Measurements from ENCODE around the gene KREMEN1. TPM values are rescaled to one million over a fixed set of nuclear protein-coding genes. Genes with fewer than 3 reads are reported as not detected.

Gene KREMEN1
- total and polyA plus RNA-seq, 2 experiments from 2014 or later, result 7.5 to 10.5 TPM

- Histone ChIP-seq H3K4me3 (no peak overlapping the region), H3K9me2 (replicated peaks; ENCODE audit: insufficient read depth) (no peaks in the 10 kb centered on the region), H3K79me2 (no peaks in the 10 kb centered on the region), H3K27ac (no peak overlapping the region), H3K9me3 (ENCODE audit: low read depth) (no peaks in the 10 kb centered on the region), H3K36me3 (replicated peaks; ENCODE audit: insufficient read depth, low read depth) (no peaks in the 10 kb centered on the region), H3K4me2 (no peak overlapping the region), H4K20me1 (ENCODE audit: insufficient read depth, poor library complexity, severe bottlenecking) (no peaks in the 10 kb centered on the region), H3K27me3 (no peaks in the 10 kb centered on the region), H3K4me1 (ENCODE audit: insufficient read depth) (no peaks in the 10 kb centered on the region), H2AFZ (no peak overlapping the region)
- TF ChIP-seq EZH2phosphoT487 (IDR thresholded peaks at IDR 0.05; ENCODE audit: low read depth, severe bottlenecking, unreplicated experiment) (no peak), EZH2 (IDR thresholded peaks at IDR 0.05; ENCODE audit: borderline replicate concordance) (no peak)
- TF ChIP-seq, protein P1, sequence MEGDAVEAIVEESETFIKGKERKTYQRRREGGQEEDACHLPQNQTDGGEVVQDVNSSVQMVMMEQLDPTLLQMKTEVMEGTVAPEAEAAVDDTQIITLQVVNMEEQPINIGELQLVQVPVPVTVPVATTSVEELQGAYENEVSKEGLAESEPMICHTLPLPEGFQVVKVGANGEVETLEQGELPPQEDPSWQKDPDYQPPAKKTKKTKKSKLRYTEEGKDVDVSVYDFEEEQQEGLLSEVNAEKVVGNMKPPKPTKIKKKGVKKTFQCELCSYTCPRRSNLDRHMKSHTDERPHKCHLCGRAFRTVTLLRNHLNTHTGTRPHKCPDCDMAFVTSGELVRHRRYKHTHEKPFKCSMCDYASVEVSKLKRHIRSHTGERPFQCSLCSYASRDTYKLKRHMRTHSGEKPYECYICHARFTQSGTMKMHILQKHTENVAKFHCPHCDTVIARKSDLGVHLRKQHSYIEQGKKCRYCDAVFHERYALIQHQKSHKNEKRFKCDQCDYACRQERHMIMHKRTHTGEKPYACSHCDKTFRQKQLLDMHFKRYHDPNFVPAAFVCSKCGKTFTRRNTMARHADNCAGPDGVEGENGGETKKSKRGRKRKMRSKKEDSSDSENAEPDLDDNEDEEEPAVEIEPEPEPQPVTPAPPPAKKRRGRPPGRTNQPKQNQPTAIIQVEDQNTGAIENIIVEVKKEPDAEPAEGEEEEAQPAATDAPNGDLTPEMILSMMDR (IDR thresholded peaks at IDR 0.05; ENCODE audit: poor library complexity), result no peak
- 93% methylated on average over 5 of the region's 5 CpGs for WGBS (ENCODE audit: low lambda C conversion rate, missing lambda C conversion rate)
- DNase-seq (ENCODE audit: low spot score), result no peak
These were observed 53.0 kb downstream of the KREMEN1 start for GRCh38 chr22:29125844-29126243.

DNA sequence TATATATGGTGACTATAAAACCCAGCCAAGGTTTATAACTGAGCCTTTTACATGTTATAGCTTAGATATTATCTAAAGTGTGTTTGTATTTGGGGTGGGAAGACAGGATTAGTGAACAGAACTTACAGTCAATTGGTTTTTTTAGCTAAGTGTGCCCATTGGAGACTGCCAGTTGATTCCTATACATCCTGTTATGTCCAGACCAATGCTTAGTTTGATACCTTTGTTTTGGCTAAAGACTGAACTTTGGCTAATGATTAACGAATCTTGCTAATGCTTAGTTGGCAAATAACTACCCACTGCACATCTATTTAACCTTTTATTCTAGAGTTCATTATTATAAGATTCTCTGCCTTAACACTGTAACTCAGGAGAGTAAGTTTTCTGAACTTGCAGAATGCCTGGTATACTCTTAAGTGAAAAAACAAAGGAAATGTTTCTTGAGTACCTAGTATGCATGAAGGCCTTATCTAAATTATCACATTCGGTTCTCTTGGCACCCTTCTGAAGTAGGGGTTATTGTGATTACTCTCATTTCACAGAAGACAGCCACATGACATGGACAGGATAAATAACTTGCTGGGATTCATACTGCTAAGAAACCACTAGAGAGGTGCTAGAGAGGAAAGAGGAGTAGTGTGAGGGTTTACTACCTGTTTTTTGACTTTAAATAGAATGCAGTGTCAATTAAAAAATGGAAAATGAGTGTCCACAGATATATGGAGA, 54.0 kb downstream of the KREMEN1 start:
- DNase-seq (ENCODE audit: low spot score), result no peak
- Histone ChIP-seq H4K20me1 (ENCODE audit: insufficient read depth, poor library complexity, severe bottlenecking) (no peaks in the 10 kb centered on the region), H3K27ac (no peak overlapping the region), H3K4me2 (no peak overlapping the region), H2AFZ (no peak overlapping the region), H3K4me1 (ENCODE audit: insufficient read depth) (no peaks in the 10 kb centered on the region), H3K9me2 (replicated peaks; ENCODE audit: insufficient read depth) (no peaks in the 10 kb centered on the region), H3K9me3 (ENCODE audit: low read depth) (no peaks in the 10 kb centered on the region), H3K27me3 (no peaks in the 10 kb centered on the region), H3K36me3 (replicated peaks; ENCODE audit: insufficient read depth, low read depth) (no peaks in the 10 kb centered on the region), H3K4me3 (no peak overlapping the region), H3K79me2 (no peaks in the 10 kb centered on the region)
- 52% methylated on average over 2 of the region's 2 CpGs for WGBS (ENCODE audit: low lambda C conversion rate, missing lambda C conversion rate)
- TF ChIP-seq EZH2 (IDR thresholded peaks at IDR 0.05; ENCODE audit: borderline replicate concordance), result no peak

DNA sequence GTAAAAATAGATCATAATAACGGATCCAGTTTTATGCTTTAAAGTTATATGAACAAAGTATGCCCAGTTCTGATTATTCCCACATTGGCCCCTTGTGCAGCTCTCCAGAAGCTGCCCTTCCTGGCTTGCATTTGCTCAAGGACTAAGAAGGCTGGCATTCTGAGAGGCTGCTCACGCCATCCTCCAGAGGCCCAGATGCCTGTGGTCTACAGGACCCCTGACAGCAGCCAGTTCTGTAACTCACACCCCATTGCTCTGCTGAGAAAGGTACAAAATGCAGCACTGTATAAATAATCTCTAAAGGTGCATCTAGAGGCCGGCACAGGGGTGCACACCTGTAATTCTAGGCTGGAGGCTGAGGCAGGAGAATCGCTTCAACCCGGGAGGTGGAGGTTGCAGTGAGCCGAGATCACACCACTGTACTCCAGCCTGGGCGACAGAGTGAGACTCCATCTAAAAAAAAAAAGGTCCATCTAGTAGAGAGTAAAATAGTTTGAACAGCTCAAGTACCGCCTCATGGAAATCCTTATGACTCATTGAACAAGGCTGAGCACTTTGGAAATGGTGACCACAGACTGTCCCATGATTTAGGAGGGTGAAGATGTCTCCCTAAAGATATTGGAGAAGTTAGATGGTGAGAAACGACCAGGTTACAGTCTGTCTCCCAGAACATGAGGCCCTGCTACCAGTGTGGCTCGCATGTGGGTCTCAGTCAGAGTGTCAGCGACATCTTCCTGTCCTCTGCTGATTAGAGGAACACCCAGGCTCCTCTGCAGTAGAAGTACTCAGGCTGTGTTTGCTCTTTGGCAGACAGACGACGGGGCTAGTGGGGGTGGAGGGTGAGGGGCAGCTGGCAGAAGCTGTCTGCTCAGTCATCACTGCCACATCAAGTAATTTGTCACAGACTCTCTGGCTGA, 56.3 kb downstream of the KREMEN1 start:
- Histone ChIP-seq H3K4me3 (no peak overlapping the region), H3K27ac (no peak overlapping the region), H3K4me2 (no peak overlapping the region), H3K79me2 (no peaks in the 10 kb centered on the region), H3K27me3 (no peaks in the 10 kb centered on the region), H2AFZ (no peak overlapping the region), H3K36me3 (replicated peaks; ENCODE audit: insufficient read depth, low read depth) (no peaks in the 10 kb centered on the region), H3K9me2 (replicated peaks; ENCODE audit: insufficient read depth) (no peaks in the 10 kb centered on the region), H3K4me1 (ENCODE audit: insufficient read depth) (no peaks in the 10 kb centered on the region), H4K20me1 (ENCODE audit: insufficient read depth, poor library complexity, severe bottlenecking) (no peaks in the 10 kb centered on the region), H3K9me3 (ENCODE audit: low read depth) (no peaks in the 10 kb centered on the region)
- TF ChIP-seq EZH2phosphoT487 (IDR thresholded peaks at IDR 0.05; ENCODE audit: low read depth, severe bottlenecking, unreplicated experiment), result no peak
- no peak for TF ChIP-seq EZH2 (IDR thresholded peaks at IDR 0.05; ENCODE audit: borderline replicate concordance)
- TF ChIP-seq, protein P1 (IDR thresholded peaks at IDR 0.05; ENCODE audit: poor library complexity), result no peak
- no peak for DNase-seq (ENCODE audit: low spot score)
- WGBS (ENCODE audit: low lambda C conversion rate, missing lambda C conversion rate), result 72% methylated on average over 13 of the region's 13 CpGs

- Histone ChIP-seq H3K36me3 (replicated peaks; ENCODE audit: insufficient read depth, low read depth) (no peaks in the 10 kb centered on the region), H4K20me1 (ENCODE audit: insufficient read depth, poor library complexity, severe bottlenecking) (no peaks in the 10 kb centered on the region), H3K4me2 (no peak overlapping the region), H3K79me2 (no peaks in the 10 kb centered on the region), H3K9me3 (ENCODE audit: low read depth) (no peaks in the 10 kb centered on the region), H3K9me2 (replicated peaks; ENCODE audit: insufficient read depth) (no peaks in the 10 kb centered on the region), H3K4me3 (no peak overlapping the region), H2AFZ (no peak overlapping the region), H3K27me3 (no peaks in the 10 kb centered on the region), H3K4me1 (ENCODE audit: insufficient read depth) (no peaks in the 10 kb centered on the region), H3K27ac (no peak overlapping the region)
- no peak for DNase-seq (ENCODE audit: low spot score)
- 84% methylated on average over 2 of the region's 2 CpGs for WGBS (ENCODE audit: low lambda C conversion rate, missing lambda C conversion rate)
- TF ChIP-seq, protein P1 (IDR thresholded peaks at IDR 0.05; ENCODE audit: poor library complexity), result no peak
- TF ChIP-seq EZH2 (IDR thresholded peaks at IDR 0.05; ENCODE audit: borderline replicate concordance) (no peak), EZH2phosphoT487 (IDR thresholded peaks at IDR 0.05; ENCODE audit: low read depth, severe bottlenecking, unreplicated experiment) (no peak)
These were observed 56.9 kb downstream of the KREMEN1 start for GRCh38 chr22:29129808-29130140.
